NCI-H1694 treated with DMSO at 0.1 percent for 48 hours (cell line): ENCODE data around the gene GET3.
"Not testable (repeated sequence)": the region's sequence is repeated elsewhere in the genome, so short reads cannot be mapped to it uniquely, and the experiment has no call there.

Experiments
- DNase-seq: peaks from one replicate; lab custom pipeline; 2025; lab: John Stamatoyannopoulos, UW

Gene GET3

GRCh38 chr19:12792051-12792852, 55.0 kb downstream of the GET3 start:
- DNase-seq, result peak; percentile 20

- DNase-seq, result no peak
These were observed 55.6 kb downstream of the GET3 start for GRCh38 chr19:12792853-12793289.

- DNase-seq, result peak; percentile 82
These were observed 56.2 kb downstream of the GET3 start for GRCh38 chr19:12793290-12794195.

- peak; percentile 41 for DNase-seq
These were observed 57.1 kb downstream of the GET3 start for GRCh38 chr19:12794196-12794941.

GRCh38 chr19:12794971-12795381, 57.7 kb downstream of the GET3 start:
- DNase-seq, result no peak

GRCh38 chr19:12796146-12797071, 59.1 kb downstream of the GET3 start:
- DNase-seq, result peak; percentile 74

GRCh38 chr19:12797141-12797587, 59.9 kb downstream of the GET3 start:
- DNase-seq, result no peak

GRCh38 chr19:12797607-12798006, 60.3 kb downstream of the GET3 start:
- not testable (repeated sequence) for DNase-seq
